Neuron (in vitro differentiated cells): Measurements from ENCODE around the gene NOL4L.

Experiments
- H2AFZ ChIP-seq: one replicate; pipeline ENCODE4 v1.6.1; 2013; ENCODE audit warnings: low read depth, mild to moderate bottlenecking, inconsistent platforms, low read length, moderate library complexity
- H3K27me3 ChIP-seq: one replicate; pipeline ENCODE4 v1.6.1; 2013; ENCODE audit warnings: low read length; ENCODE audit not compliant: insufficient read depth
- H3K36me3 ChIP-seq: one replicate; pipeline ENCODE4 v1.6.1; 2013; ENCODE audit warnings: low read length; ENCODE audit not compliant: insufficient read depth
- H3K4me1 ChIP-seq: one replicate; pipeline ENCODE4 v1.6.1; 2013; ENCODE audit warnings: low read length; ENCODE audit not compliant: insufficient read depth
- H3K4me3 ChIP-seq: 2 replicates; pipeline ENCODE4 v1.5.1; 2013; ENCODE audit warnings: mild to moderate bottlenecking, low read length, moderate library complexity
- H3K9me3 ChIP-seq: one replicate; pipeline ENCODE4 v1.6.1; 2013; ENCODE audit warnings: low read length

Gene NOL4L

GRCh38 chr20:32609993-32610392, 24.9 kb upstream of the NOL4L start:
- Histone ChIP-seq H2AFZ (no peak overlapping the region), H3K4me1 (peaks cover 13% of the 10 kb centered on the region), H3K4me3 (no peak overlapping the region), H3K9me3 (no peaks in the 10 kb centered on the region), H3K36me3 (no peaks in the 10 kb centered on the region), H3K27me3 (peaks cover 27% of the 10 kb centered on the region)

- H3K36me3 ChIP-seq: no peaks in the 10 kb centered on the region
- H3K9me3 ChIP-seq: no peaks in the 10 kb centered on the region
- H2AFZ ChIP-seq: no peak overlapping the region
- peaks cover 34% of the 10 kb centered on the region for H3K27me3 ChIP-seq
- no peak overlapping the region for H3K4me3 ChIP-seq
- peaks cover 13% of the 10 kb centered on the region for H3K4me1 ChIP-seq
Measured at GRCh38 chr20:32609111-32609773, 24.1 kb upstream of the NOL4L start.

GRCh38 chr20:32608664-32609015, 23.5 kb upstream of the NOL4L start:
- peaks cover 13% of the 10 kb centered on the region for H3K4me1 ChIP-seq
- H2AFZ ChIP-seq: no peak overlapping the region
- no peaks in the 10 kb centered on the region for H3K36me3 ChIP-seq
- peaks cover 38% of the 10 kb centered on the region for H3K27me3 ChIP-seq
- H3K4me3 ChIP-seq: no peak overlapping the region
- no peaks in the 10 kb centered on the region for H3K9me3 ChIP-seq

GRCh38 chr20:32607727-32608663, 22.9 kb upstream of the NOL4L start:
- Histone ChIP-seq H3K4me3 (no peak overlapping the region), H2AFZ (no peak overlapping the region), H3K4me1 (peaks cover 13% of the 10 kb centered on the region), H3K36me3 (no peaks in the 10 kb centered on the region), H3K9me3 (no peaks in the 10 kb centered on the region), H3K27me3 (peaks cover 38% of the 10 kb centered on the region)

DNA sequence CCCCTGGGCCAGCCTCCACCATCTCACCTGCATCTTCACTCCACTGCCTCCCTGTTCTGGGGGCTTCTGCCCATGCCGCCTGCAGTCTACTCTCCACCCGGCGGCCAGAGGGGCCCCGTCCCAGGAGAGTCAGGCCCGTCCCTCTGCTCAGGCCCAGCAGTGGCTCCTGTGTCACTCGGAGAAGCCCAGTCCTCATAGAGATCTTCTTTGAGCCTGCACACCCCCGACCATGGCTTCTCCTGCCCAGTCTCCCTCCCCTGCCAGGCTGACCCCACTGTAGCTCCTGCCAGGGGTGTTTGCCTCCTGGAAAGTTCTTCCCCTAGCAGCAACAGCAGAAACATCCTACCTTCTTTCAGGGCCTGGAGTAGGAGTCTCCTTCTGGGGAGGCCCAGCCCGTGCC, 22.2 kb upstream of the NOL4L start:
- Histone ChIP-seq H3K27me3 (peaks cover 41% of the 10 kb centered on the region), H2AFZ (no peak overlapping the region), H3K9me3 (no peaks in the 10 kb centered on the region), H3K4me3 (no peak overlapping the region), H3K36me3 (no peaks in the 10 kb centered on the region), H3K4me1 (peaks cover 13% of the 10 kb centered on the region)

DNA sequence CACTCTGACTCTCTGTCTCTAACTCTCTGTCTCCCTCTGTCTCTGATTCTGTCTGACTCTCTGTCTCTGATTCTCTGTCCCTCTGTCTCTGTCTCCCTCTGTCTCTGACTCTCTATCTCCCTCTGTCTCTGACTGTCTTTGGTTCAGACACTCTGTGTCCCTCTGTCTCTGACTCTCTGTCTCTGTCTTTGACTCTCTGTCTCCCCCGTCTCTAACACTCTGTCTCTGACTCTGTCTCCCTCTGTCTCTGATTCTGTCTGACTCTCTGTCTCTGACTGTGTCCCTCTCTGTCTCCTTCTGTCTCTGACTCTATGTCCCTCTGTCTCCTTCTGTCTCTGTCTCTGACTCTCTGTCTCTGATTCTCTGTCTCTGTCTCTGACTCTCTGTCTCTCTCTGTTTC, 21.7 kb upstream of the NOL4L start:
- H3K9me3 ChIP-seq: no peaks in the 10 kb centered on the region
- peaks cover 13% of the 10 kb centered on the region for H3K4me1 ChIP-seq
- H3K36me3 ChIP-seq: no peaks in the 10 kb centered on the region
- no peak overlapping the region for H2AFZ ChIP-seq
- H3K27me3 ChIP-seq: peaks cover 44% of the 10 kb centered on the region
- no peak overlapping the region for H3K4me3 ChIP-seq

DNA sequence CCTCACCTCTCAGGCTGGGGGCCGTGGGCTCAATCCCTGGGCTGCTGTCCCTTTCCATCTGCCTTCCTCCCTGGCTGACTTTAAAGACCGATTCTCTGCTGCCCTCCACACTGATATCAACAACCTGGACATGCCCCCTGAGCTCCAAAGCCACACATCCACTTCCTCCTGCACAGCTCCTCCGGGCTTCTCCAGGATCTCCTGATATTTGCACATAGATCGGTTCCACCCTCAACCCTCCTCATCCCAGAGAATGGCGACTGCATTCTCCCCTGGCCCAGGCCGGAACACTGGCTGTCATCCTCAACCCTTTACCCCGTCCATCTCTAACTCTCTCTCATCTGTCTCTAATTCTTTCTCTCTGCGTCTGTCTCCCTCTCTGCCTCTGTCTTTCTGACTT, 21.0 kb upstream of the NOL4L start:
- no peak overlapping the region for H3K4me3 ChIP-seq
- H2AFZ ChIP-seq: no peak overlapping the region
- H3K4me1 ChIP-seq: peaks cover 12% of the 10 kb centered on the region
- no peaks in the 10 kb centered on the region for H3K9me3 ChIP-seq
- no peaks in the 10 kb centered on the region for H3K36me3 ChIP-seq
- H3K27me3 ChIP-seq: peaks cover 42% of the 10 kb centered on the region

- Histone ChIP-seq H3K4me3 (no peak overlapping the region), H3K9me3 (no peaks in the 10 kb centered on the region), H3K36me3 (no peaks in the 10 kb centered on the region), H3K27me3 (peaks cover 33% of the 10 kb centered on the region), H2AFZ (no peak overlapping the region), H3K4me1 (peaks cover 4% of the 10 kb centered on the region)
Measured at GRCh38 chr20:32605167-32605656, 20.1 kb upstream of the NOL4L start.

GRCh38 chr20:32603046-32603726, 18.1 kb upstream of the NOL4L start:
- no peak overlapping the region for H2AFZ ChIP-seq
- peaks cover 30% of the 10 kb centered on the region for H3K27me3 ChIP-seq
- H3K4me3 ChIP-seq: no peak overlapping the region
- H3K9me3 ChIP-seq: no peaks in the 10 kb centered on the region
- H3K4me1 ChIP-seq: no peaks in the 10 kb centered on the region
- no peaks in the 10 kb centered on the region for H3K36me3 ChIP-seq

GRCh38 chr20:32602273-32602672, 17.1 kb upstream of the NOL4L start:
- Histone ChIP-seq H2AFZ (no peak overlapping the region), H3K9me3 (no peaks in the 10 kb centered on the region), H3K36me3 (no peaks in the 10 kb centered on the region), H3K4me1 (no peaks in the 10 kb centered on the region), H3K4me3 (no peak overlapping the region), H3K27me3 (peaks cover 30% of the 10 kb centered on the region)

DNA sequence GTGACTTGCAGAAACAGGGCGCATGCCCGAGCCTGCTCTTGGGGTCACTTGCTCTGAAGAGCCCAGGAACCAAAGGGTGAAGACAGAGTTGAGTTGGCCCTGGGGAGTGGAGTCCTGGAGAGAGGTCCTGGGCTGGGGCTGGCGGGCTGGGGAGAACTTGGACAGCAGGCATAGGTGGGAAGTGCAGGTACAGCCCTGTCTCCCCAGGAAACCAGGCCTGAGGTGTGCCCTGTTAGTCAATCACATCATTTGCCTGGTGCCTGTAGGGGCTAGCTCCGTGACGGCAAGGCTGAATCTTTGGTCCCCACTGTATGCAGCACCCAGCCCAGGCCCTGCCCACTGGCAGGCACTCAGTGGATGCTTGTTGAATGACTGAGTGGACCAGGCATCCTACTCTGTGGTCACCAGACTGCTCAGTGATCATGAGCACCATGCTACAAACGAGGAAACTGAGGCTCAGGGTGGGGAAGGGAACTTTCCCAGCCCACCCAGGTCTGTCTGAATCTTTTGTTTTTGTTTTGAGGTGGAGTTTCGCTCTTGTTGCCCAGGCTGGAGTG, 15.6 kb upstream of the NOL4L start:
- Histone ChIP-seq H3K36me3 (no peaks in the 10 kb centered on the region), H3K9me3 (no peaks in the 10 kb centered on the region), H3K4me3 (no peak overlapping the region), H3K27me3 (peaks cover 24% of the 10 kb centered on the region), H3K4me1 (no peaks in the 10 kb centered on the region), H2AFZ (no peak overlapping the region)

DNA sequence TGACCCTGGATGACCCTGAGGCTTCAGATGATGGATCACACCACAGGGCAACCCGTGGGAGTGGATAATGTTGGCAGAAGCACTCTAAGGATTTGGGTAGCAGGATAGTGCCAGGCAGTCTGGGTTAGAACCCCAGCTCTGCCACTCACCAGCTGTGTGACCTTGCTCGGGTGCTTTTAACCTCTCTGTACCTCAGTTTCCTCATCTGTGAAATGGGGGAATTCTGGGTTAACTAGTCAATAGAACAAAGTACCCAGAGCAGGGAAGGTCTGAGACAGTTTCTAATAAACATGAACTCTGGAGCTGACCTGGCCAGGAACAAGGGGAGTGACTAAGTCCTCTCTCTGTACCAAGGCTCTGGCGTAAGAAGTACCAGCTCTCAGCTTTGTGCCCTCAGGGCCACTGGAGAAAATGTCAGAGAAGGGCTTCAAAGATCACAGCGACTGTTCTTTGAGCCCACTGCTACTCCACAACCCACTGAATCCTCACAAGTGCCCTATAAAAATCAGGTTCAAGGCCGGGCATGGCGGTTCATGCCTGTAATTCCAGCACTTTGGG, 14.7 kb upstream of the NOL4L start:
- Histone ChIP-seq H3K4me3 (no peak overlapping the region), H3K27me3 (peaks cover 16% of the 10 kb centered on the region), H2AFZ (no peak overlapping the region), H3K36me3 (no peaks in the 10 kb centered on the region), H3K9me3 (no peaks in the 10 kb centered on the region), H3K4me1 (no peaks in the 10 kb centered on the region)
